Transverse colon (tissue), 4 donors: ENCODE results near the gene ZNF74.

Source experiments
- CTCF ChIP-seq, 5 experiments: fragments of 200-600 bp in 3 of 5; fragments of 450-650 bp in 2 of 5; sonication (generic) in 3 of 5; IDR thresholded peaks; 1 replicate in 2 of 5; 2 replicates in 3 of 5; pipeline ENCODE4 v1.5.1; 2016 to 2017; ENCODE audit warnings: antibody characterized with exemption in 5 of 5, inconsistent platforms in 3 of 5, mild to moderate bottlenecking in 2 of 5, moderate library complexity in 1 of 5
- EP300 ChIP-seq: sonication (generic); formaldehyde crosslinking; IDR thresholded peaks from one replicate; pipeline ENCODE4 v1.6.1; 2017; ENCODE audit warnings: antibody characterized with exemption, low read depth
- POLR2A ChIP-seq: fragments of 450-650 bp; IDR thresholded peaks from one replicate; pipeline ENCODE4 v1.6.1; 2016; ENCODE audit warnings: antibody characterized with exemption, mild to moderate bottlenecking, moderate library complexity
- POLR2AphosphoS5 ChIP-seq, 3 donors: sonication (generic); formaldehyde crosslinking; IDR thresholded peaks; one replicate each; pipeline ENCODE4 v1.6.1; 2016; ENCODE audit warnings: antibody characterized with exemption in 3 of 3

- TF ChIP-seq CTCF (IDR thresholded peaks at IDR 0.05) (no peak), EP300 (no peak), POLR2A (no peak), POLR2AphosphoS5 (IDR thresholded peaks at IDR 0.05) (no peak)
Observed at GRCh38 chr22:20423008-20423905, 29.3 kb downstream of the ZNF74 start.
